HEK293 (cell line): ENCODE measurements around the gene GOLGA6L10.

Experiments used
- CTCF ChIA-PET: fragments of 350-600 bp; formaldehyde crosslinking; extraction: SDS; loops from one replicate; lab custom pipeline; 2021; ENCODE audit warnings: antibody characterized with exemption; lab: Yijun Ruan, JAX
- POLR2A ChIA-PET: fragments of 300-600 bp; formaldehyde crosslinking; extraction: SDS; loops from one replicate; lab custom pipeline; 2020; ENCODE audit warnings: antibody characterized with exemption, inconsistent platforms; lab: Yijun Ruan, JAX
- H3K27ac ChIP-seq: fragments of 200-500 bp; sonication (Bioruptor generic); 2 replicates; pipeline ENCODE4 v1.5.1; 2014; ENCODE audit warnings: low read depth, low read length, control low read depth, inconsistent platforms; ENCODE audit errors: extremely low read depth
- H3K36me3 ChIP-seq, 2 experiments: fragments of 200-500 bp in 1 of 2; sonication (Bioruptor generic) in 1 of 2; 1 replicate in 1 of 2; 2 replicates in 1 of 2; pipeline ENCODE4 v1.5.1; 2014 to 2017; ENCODE audit warnings: inconsistent platforms in 2 of 2, low read length in 2 of 2; ENCODE audit not compliant: control insufficient read depth in 2 of 2, insufficient read depth in 1 of 2
- H3K4me1 ChIP-seq: fragments of 200-500 bp; sonication (Bioruptor generic); 2 replicates; pipeline ENCODE4 v1.5.1; 2014; ENCODE audit warnings: mild to moderate bottlenecking, low read length, inconsistent platforms; ENCODE audit not compliant: control insufficient read depth, insufficient read depth
- H3K4me3 ChIP-seq: 2 replicates; pipeline ENCODE4 v1.5.1; 2011; ENCODE audit warnings: low read depth, mild to moderate bottlenecking, control low read depth, low read length, moderate library complexity
- H3K9me3 ChIP-seq: fragments of 200-500 bp; sonication (Bioruptor generic); 2 replicates; pipeline ENCODE4 v1.5.1; 2014; ENCODE audit warnings: low read depth, low read length, inconsistent platforms; ENCODE audit not compliant: control insufficient read depth, insufficient read depth
- FEZF1 ChIP-seq: fragments of 450-650 bp; formaldehyde crosslinking; IDR thresholded peaks from 2 replicates; pipeline ENCODE4 v1.5.1; 2016; ENCODE audit warnings: missing biosample characterization, missing genetic modification characterization
- GLI2 ChIP-seq: fragments of 450-650 bp; formaldehyde crosslinking; IDR thresholded peaks from 2 replicates; pipeline ENCODE4; 2017; ENCODE audit warnings: missing biosample characterization, missing genetic modification characterization, low read depth, borderline replicate concordance
- GLIS2 ChIP-seq: fragments of 450-650 bp; formaldehyde crosslinking; IDR thresholded peaks from 2 replicates; pipeline ENCODE4 v1.5.1; 2016; ENCODE audit warnings: missing biosample characterization, missing genetic modification characterization
- SP2 ChIP-seq: fragments of 450-650 bp; formaldehyde crosslinking; IDR thresholded peaks from 2 replicates; pipeline ENCODE4 v1.5.1; 2016; ENCODE audit warnings: missing biosample characterization, missing genetic modification characterization
- ZBTB7A ChIP-seq: fragments of 450-650 bp; formaldehyde crosslinking; IDR thresholded peaks from 2 replicates; pipeline ENCODE4 v1.5.1; 2016; ENCODE audit warnings: low read depth, missing biosample characterization, missing genetic modification characterization
- ZFHX2 ChIP-seq: fragments of 450-650 bp; formaldehyde crosslinking; conservative IDR thresholded peaks from 2 replicates; pipeline ENCODE4 v1.5.1; 2016; ENCODE audit warnings: missing biosample characterization, missing genetic modification characterization
- ZFP41 ChIP-seq: fragments of 450-650 bp; formaldehyde crosslinking; IDR thresholded peaks from 2 replicates; pipeline ENCODE4 v1.5.1; 2016; ENCODE audit warnings: missing biosample characterization, missing genetic modification characterization, borderline replicate concordance
- ZNF10 ChIP-seq: fragments of 450-650 bp; formaldehyde crosslinking; IDR thresholded peaks from 2 replicates; pipeline ENCODE4 v1.5.1; 2017; ENCODE audit warnings: missing biosample characterization, missing genetic modification characterization
- ZNF121 ChIP-seq: fragments of 450-650 bp; formaldehyde crosslinking; IDR thresholded peaks from 2 replicates; pipeline ENCODE4 v1.5.1; 2016; ENCODE audit warnings: missing biosample characterization, missing genetic modification characterization
- ZNF132 ChIP-seq: fragments of 450-650 bp; formaldehyde crosslinking; IDR thresholded peaks from 2 replicates; pipeline ENCODE4 v1.5.1; 2017; ENCODE audit warnings: missing biosample characterization, missing genetic modification characterization, borderline replicate concordance
- ZNF140 ChIP-seq: fragments of 450-650 bp; formaldehyde crosslinking; IDR thresholded peaks from 2 replicates; pipeline ENCODE4 v1.5.1; 2016; ENCODE audit warnings: missing biosample characterization, missing genetic modification characterization
- ZNF19 ChIP-seq: fragments of 450-650 bp; formaldehyde crosslinking; IDR thresholded peaks from 2 replicates; pipeline ENCODE4; 2016; ENCODE audit warnings: missing biosample characterization, missing genetic modification characterization, low read depth
- ZNF202 ChIP-seq: fragments of 450-650 bp; formaldehyde crosslinking; IDR thresholded peaks from 2 replicates; pipeline ENCODE4 v1.5.1; 2016; ENCODE audit warnings: missing biosample characterization, missing genetic modification characterization, borderline replicate concordance
- ZNF394 ChIP-seq: fragments of 450-650 bp; formaldehyde crosslinking; IDR thresholded peaks from 2 replicates; pipeline ENCODE4 v1.5.1; 2016; ENCODE audit warnings: missing biosample characterization, missing genetic modification characterization, mild to moderate bottlenecking, moderate library complexity, borderline replicate concordance
- ZNF423 ChIP-seq: fragments of 450-650 bp; formaldehyde crosslinking; IDR thresholded peaks from 2 replicates; pipeline ENCODE4 v1.5.1; 2016; ENCODE audit warnings: missing biosample characterization, missing genetic modification characterization
- ZNF521 ChIP-seq: fragments of 450-650 bp; formaldehyde crosslinking; IDR thresholded peaks from 2 replicates; pipeline ENCODE4 v1.5.1; 2017; ENCODE audit warnings: missing biosample characterization, mild to moderate bottlenecking, missing genetic modification characterization
- ZNF561 ChIP-seq: fragments of 450-650 bp; IDR thresholded peaks from 2 replicates; pipeline ENCODE4 v1.5.1; 2018; ENCODE audit warnings: missing biosample characterization, missing genetic modification characterization, borderline replicate concordance
- ZNF664 ChIP-seq: fragments of 450-650 bp; formaldehyde crosslinking; IDR thresholded peaks from 2 replicates; pipeline ENCODE4 v1.5.1; 2016; ENCODE audit warnings: missing biosample characterization, missing genetic modification characterization
- TF ChIP-seq, protein P1 (sequence below): fragments of 450-650 bp; formaldehyde crosslinking; IDR thresholded peaks from 2 replicates; pipeline ENCODE4 v1.5.1; 2016; ENCODE audit warnings: missing biosample characterization, missing genetic modification characterization
- TF ChIP-seq, protein P2 (sequence below): fragments of 450-650 bp; formaldehyde crosslinking; IDR thresholded peaks from 2 replicates; pipeline ENCODE4 v1.5.1; 2016; ENCODE audit warnings: missing biosample characterization, missing genetic modification characterization
- TF ChIP-seq, protein P3 (sequence below): fragments of 450-650 bp; formaldehyde crosslinking; IDR thresholded peaks from 2 replicates; pipeline ENCODE4 v1.5.1; 2016; ENCODE audit warnings: missing biosample characterization, missing genetic modification characterization
- TF ChIP-seq, protein P4 (sequence below): fragments of 450-650 bp; formaldehyde crosslinking; IDR thresholded peaks from 2 replicates; pipeline ENCODE4 v1.5.1; 2017; ENCODE audit warnings: missing biosample characterization, missing genetic modification characterization
- TF ChIP-seq, protein P5 (sequence below): fragments of 450-650 bp; formaldehyde crosslinking; IDR thresholded peaks from 2 replicates; pipeline ENCODE4 v1.5.1; 2016; ENCODE audit warnings: missing biosample characterization, missing genetic modification characterization
- TF ChIP-seq, protein P6 (sequence below): fragments of 450-650 bp; formaldehyde crosslinking; IDR thresholded peaks from 2 replicates; pipeline ENCODE4 v1.5.1; 2016; ENCODE audit warnings: missing biosample characterization, missing genetic modification characterization

The GOLGA6L10 gene

DNA sequence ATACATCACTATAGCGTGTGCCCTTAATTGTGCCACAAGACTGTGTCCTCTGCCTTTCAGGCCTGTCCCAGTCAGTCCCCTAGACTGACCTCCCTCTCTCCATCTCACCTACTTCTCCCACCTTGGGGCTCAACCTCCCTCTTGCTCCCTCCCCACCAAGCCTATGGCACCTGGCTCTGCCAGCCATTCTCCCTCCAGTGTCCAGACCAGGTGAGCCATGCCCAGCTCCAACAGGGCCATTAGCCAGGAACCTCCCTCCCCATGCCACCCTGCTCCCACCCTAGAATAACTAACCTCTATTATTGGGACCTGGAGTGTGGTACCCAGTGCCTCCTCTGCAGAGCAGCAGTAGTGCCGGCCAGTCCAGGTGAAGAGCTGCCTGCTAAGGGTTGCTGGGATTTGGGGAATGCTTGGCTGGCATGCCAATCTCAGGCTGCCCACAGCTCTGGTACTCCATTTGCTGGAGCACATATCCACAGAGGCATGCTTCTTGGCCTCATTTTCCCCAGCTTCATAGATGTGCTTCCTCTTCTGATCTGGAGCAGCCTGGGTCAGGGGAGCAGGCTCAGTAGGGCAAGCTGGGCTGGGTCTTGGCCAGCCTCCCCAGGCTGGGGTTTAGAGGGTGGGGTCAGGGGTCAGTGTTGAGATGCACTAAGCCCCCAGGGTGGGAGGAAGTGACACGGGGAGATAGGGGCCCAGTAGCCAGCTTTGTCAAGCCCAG, 47.8 kb downstream of the GOLGA6L10 start:
- CTCF ChIA-PET, result no interaction called here
- no peak overlapping the region for H3K27ac ChIP-seq
- POLR2A ChIA-PET, result no interaction called here
- H3K4me1 ChIP-seq, result no peaks in the 10 kb centered on the region
- no peaks in the 10 kb centered on the region for H3K9me3 ChIP-seq
- TF ChIP-seq, protein P1, sequence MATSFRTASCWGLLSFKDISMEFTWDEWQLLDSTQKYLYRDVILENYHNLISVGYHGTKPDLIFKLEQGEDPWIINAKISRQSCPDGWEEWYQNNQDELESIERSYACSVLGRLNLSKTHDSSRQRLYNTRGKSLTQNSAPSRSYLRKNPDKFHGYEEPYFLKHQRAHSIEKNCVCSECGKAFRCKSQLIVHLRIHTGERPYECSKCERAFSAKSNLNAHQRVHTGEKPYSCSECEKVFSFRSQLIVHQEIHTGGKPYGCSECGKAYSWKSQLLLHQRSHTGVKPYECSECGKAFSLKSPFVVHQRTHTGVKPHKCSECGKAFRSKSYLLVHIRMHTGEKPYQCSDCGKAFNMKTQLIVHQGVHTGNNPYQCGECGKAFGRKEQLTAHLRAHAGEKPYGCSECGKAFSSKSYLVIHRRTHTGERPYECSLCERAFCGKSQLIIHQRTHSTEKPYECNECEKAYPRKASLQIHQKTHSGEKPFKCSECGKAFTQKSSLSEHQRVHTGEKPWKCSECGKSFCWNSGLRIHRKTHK, result no peak
- no peak for TF ChIP-seq ZBTB7A (tag by site-specific recombination)
- TF ChIP-seq ZNF10, result no peak
- TF ChIP-seq ZFHX2 (tag by site-specific recombination), result no peak
- no peak for TF ChIP-seq ZNF561 (tag by site-specific recombination)
- TF ChIP-seq ZNF394 (tag by site-specific recombination), result no peak
- H3K36me3 ChIP-seq, result no peaks in the 10 kb centered on the region
- H3K4me3 ChIP-seq, result no peak overlapping the region

DNA sequence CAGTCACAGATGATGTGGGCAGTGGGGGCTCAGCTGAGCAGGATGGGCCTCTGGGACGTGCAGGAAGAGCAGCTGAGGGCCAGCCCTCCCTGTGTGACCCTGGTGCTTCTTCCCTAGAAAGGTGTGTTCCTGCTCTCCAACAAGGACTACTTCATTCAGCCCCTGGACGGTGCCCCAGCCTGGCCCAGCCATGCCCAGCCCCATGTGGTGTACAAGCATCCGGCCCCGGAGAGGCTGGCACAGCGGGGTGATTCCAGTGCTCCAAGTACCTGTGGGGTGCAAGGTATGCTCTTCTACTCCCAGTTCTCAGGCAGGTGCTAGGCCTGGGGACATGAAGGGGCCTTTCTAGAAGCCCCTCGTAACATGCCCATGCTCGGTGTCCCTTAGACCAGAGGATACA, 48.4 kb downstream of the GOLGA6L10 start:
- TF ChIP-seq, protein P2, sequence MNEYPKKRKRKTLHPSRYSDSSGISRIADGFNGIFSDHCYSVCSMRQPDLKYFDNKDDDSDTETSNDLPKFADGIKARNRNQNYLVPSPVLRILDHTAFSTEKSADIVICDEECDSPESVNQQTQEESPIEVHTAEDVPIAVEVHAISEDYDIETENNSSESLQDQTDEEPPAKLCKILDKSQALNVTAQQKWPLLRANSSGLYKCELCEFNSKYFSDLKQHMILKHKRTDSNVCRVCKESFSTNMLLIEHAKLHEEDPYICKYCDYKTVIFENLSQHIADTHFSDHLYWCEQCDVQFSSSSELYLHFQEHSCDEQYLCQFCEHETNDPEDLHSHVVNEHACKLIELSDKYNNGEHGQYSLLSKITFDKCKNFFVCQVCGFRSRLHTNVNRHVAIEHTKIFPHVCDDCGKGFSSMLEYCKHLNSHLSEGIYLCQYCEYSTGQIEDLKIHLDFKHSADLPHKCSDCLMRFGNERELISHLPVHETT (tag by site-specific recombination), result no peak
- TF ChIP-seq, protein P3, sequence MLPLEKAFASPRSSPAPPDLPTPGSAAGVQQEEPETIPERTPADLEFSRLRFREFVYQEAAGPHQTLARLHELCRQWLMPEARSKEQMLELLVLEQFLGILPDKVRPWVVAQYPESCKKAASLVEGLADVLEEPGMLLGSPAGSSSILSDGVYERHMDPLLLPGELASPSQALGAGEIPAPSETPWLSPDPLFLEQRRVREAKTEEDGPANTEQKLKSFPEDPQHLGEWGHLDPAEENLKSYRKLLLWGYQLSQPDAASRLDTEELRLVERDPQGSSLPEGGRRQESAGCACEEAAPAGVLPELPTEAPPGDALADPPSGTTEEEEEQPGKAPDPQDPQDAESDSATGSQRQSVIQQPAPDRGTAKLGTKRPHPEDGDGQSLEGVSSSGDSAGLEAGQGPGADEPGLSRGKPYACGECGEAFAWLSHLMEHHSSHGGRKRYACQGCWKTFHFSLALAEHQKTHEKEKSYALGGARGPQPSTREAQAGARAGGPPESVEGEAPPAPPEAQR (tag by site-specific recombination), result no peak
- TF ChIP-seq ZNF19 (tag by site-specific recombination) (no peak), ZNF423 (tag by site-specific recombination) (no peak), ZNF664 (no peak), ZNF140 (tag by site-specific recombination) (no peak), ZFP41 (tag by site-specific recombination) (no peak), ZNF521 (tag by site-specific recombination) (no peak), ZNF132 (no peak), FEZF1 (tag by site-specific recombination) (no peak), ZNF202 (no peak), GLIS2 (tag by site-specific recombination) (no peak), SP2 (tag by site-specific recombination) (no peak), ZNF121 (tag by site-specific recombination) (no peak), GLI2 (tag by site-specific recombination) (no peak)
- TF ChIP-seq, protein P4, sequence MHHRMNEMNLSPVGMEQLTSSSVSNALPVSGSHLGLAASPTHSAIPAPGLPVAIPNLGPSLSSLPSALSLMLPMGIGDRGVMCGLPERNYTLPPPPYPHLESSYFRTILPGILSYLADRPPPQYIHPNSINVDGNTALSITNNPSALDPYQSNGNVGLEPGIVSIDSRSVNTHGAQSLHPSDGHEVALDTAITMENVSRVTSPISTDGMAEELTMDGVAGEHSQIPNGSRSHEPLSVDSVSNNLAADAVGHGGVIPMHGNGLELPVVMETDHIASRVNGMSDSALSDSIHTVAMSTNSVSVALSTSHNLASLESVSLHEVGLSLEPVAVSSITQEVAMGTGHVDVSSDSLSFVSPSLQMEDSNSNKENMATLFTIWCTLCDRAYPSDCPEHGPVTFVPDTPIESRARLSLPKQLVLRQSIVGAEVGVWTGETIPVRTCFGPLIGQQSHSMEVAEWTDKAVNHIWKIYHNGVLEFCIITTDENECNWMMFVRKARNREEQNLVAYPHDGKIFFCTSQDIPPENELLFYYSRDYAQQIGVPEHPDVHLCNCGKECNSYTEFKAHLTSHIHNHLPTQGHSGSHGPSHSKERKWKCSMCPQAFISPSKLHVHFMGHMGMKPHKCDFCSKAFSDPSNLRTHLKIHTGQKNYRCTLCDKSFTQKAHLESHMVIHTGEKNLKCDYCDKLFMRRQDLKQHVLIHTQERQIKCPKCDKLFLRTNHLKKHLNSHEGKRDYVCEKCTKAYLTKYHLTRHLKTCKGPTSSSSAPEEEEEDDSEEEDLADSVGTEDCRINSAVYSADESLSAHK (tag by site-specific recombination), result no peak
- TF ChIP-seq, protein P5, sequence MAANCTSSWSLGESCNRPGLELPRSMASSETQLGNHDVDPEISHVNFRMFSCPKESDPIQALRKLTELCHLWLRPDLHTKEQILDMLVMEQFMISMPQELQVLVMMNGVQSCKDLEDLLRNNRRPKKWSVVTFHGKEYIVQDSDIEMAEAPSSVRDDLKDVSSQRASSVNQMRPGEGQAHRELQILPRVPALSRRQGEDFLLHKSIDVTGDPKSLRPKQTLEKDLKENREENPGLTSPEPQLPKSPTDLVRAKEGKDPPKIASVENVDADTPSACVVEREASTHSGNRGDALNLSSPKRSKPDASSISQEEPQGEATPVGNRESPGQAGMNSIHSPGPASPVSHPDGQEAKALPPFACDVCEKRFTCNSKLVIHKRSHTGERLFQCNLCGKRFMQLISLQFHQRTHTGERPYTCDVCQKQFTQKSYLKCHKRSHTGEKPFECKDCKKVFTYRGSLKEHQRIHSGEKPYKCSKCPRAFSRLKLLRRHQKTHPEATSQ, result no peak
- TF ChIP-seq, protein P6, sequence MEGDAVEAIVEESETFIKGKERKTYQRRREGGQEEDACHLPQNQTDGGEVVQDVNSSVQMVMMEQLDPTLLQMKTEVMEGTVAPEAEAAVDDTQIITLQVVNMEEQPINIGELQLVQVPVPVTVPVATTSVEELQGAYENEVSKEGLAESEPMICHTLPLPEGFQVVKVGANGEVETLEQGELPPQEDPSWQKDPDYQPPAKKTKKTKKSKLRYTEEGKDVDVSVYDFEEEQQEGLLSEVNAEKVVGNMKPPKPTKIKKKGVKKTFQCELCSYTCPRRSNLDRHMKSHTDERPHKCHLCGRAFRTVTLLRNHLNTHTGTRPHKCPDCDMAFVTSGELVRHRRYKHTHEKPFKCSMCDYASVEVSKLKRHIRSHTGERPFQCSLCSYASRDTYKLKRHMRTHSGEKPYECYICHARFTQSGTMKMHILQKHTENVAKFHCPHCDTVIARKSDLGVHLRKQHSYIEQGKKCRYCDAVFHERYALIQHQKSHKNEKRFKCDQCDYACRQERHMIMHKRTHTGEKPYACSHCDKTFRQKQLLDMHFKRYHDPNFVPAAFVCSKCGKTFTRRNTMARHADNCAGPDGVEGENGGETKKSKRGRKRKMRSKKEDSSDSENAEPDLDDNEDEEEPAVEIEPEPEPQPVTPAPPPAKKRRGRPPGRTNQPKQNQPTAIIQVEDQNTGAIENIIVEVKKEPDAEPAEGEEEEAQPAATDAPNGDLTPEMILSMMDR (tag by site-specific recombination), result no peak
- no peaks in the 10 kb centered on the region for H3K9me3 ChIP-seq
- ChIA-PET CTCF (no interaction called here), POLR2A (no interaction called here)
- H3K36me3 ChIP-seq, result no peaks in the 10 kb centered on the region
- no peaks in the 10 kb centered on the region for H3K4me1 ChIP-seq
- no peak overlapping the region for H3K27ac ChIP-seq
- no peak overlapping the region for H3K4me3 ChIP-seq
